Common myeloid progenitor, CD34-positive (primary cell): ENCODE data around the gene ASTN2.

Experiments
- CTCF ChIA-PET: fragments of 350-600 bp; sonication (Branson Sonifier 250); formaldehyde crosslinking; loops from one replicate; lab custom pipeline; 2021; ENCODE audit warnings: antibody characterized with exemption; lab: Charles Lee
- POLR2A ChIA-PET: fragments of 350-600 bp; sonication (Branson Sonifier 250); formaldehyde crosslinking; loops from one replicate; lab custom pipeline; 2021; ENCODE audit warnings: antibody characterized with exemption; lab: Charles Lee
- DNase-seq, 3 donors: peaks; one replicate each; pipeline versions ENCODE4 v3.0.0 to v3.0.0-alpha.2; 2013
- H3K27ac ChIP-seq, 2 experiments: 1 replicate in 1 of 2; 2 replicates in 1 of 2; pipeline ENCODE4 v1.7.0; 2013; ENCODE audit warnings: inconsistent platforms in 2 of 2, low read length in 2 of 2, mild to moderate bottlenecking in 2 of 2, low read depth in 1 of 2, moderate library complexity in 1 of 2; ENCODE audit not compliant: severe bottlenecking in 2 of 2, insufficient read depth in 1 of 2, poor library complexity in 1 of 2
- H3K27me3 ChIP-seq, 5 experiments: replicated peaks in 2 of 5; 1 replicate in 3 of 5; 2 replicates in 2 of 5; pipeline versions ENCODE4 v1.6.1 to v1.7.0; 2013; ENCODE audit warnings: low read length in 4 of 5, mild to moderate bottlenecking in 2 of 5, moderate library complexity in 2 of 5, inconsistent platforms in 1 of 5; ENCODE audit not compliant: insufficient read depth in 5 of 5, control insufficient read depth in 4 of 5
- H3K36me3 ChIP-seq, 4 experiments: 1 replicate in 2 of 4; 2 replicates in 2 of 4; pipeline versions ENCODE4 v1.6.1 to v1.7.0; 2013; ENCODE audit warnings: low read length in 3 of 4, control low read depth in 1 of 4, mild to moderate bottlenecking in 1 of 4; ENCODE audit not compliant: control insufficient read depth in 4 of 4, insufficient read depth in 4 of 4
- H3K4me1 ChIP-seq, 4 experiments: 1 replicate in 3 of 4; 2 replicates in 1 of 4; pipeline versions ENCODE4 v1.6.1 to v1.7.1; 2013; ENCODE audit warnings: low read length in 3 of 4, mild to moderate bottlenecking in 3 of 4, control low read depth in 1 of 4, inconsistent platforms in 1 of 4, moderate library complexity in 1 of 4; ENCODE audit not compliant: control insufficient read depth in 4 of 4, insufficient read depth in 4 of 4; ENCODE audit errors: control extremely low read depth in 1 of 4
- H3K4me3 ChIP-seq, 7 experiments: 1 replicate in 4 of 7; 2 replicates in 3 of 7; pipeline versions ENCODE4 v1.5.1 to v1.7.0; 2013; ENCODE audit warnings: mild to moderate bottlenecking in 7 of 7, low read length in 6 of 7, moderate library complexity in 6 of 7, inconsistent platforms in 2 of 7, low read depth in 2 of 7, control low read depth in 1 of 7; ENCODE audit not compliant: insufficient read depth in 4 of 7, control insufficient read depth in 1 of 7; ENCODE audit errors: extremely low read depth in 1 of 7
- H3K9me3 ChIP-seq, 5 experiments: 1 replicate in 4 of 5; 2 replicates in 1 of 5; pipeline versions ENCODE4 v1.6.1 to v1.7.1; 2013; ENCODE audit warnings: low read length in 4 of 5, mild to moderate bottlenecking in 2 of 5, inconsistent platforms in 1 of 5, low read depth in 1 of 5, moderate library complexity in 1 of 5; ENCODE audit not compliant: control insufficient read depth in 4 of 5, insufficient read depth in 2 of 5; ENCODE audit errors: control extremely low read depth in 1 of 5
- WGBS: methylation state at CpG from one replicate; pipeline ENCODE4 v1.1.5; 2013; ENCODE audit not compliant: insufficient coverage; 5-methylcytosine and 5-hydroxymethylcytosine counted together

Gene ASTN2

DNA sequence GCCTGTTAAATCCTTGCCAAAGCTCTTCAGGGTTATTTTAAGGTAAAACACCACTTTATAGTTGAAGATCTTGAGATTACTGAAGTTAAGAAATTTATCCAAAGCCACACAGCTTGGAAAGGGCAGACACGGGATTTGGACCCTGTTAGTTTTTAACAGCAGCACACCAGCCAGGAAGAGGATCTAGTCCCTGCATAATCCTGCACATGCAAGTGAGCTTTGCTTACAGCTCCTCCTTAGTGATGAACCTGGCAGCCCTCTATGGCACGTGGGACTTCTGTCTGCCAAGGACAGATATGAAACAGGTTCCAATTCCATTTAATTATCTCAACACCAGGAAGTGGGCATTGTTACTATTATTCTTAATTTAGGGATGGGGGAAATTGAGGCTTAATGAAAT, 619.0 kb downstream of the ASTN2 start:
- Histone ChIP-seq H3K4me1 (no peaks in the 10 kb centered on the region), H3K27ac (no peak overlapping the region), H3K27me3 (peaks cover 0 to 5% (median 0%) of the 10 kb centered on the region in 5 experiments), H3K4me3 (no peak overlapping the region), H3K36me3 (no peaks in the 10 kb centered on the region), H3K9me3 (no peaks in the 10 kb centered on the region)
- WGBS = 91% methylated on average over 1 of the region's 2 CpGs
- ChIA-PET CTCF (no interaction called here), POLR2A (no interaction called here)
- DNase-seq = no peak

GRCh38 chr9:116792271-116792670, 622.6 kb downstream of the ASTN2 start:
- Histone ChIP-seq H3K4me3 (no peak overlapping the region), H3K4me1 (no peaks in the 10 kb centered on the region), H3K9me3 (no peaks in the 10 kb centered on the region), H3K27me3 (peaks cover 0 to 1% (median 0%) of the 10 kb centered on the region in 5 experiments), H3K27ac (no peak overlapping the region), H3K36me3 (no peaks in the 10 kb centered on the region)
- CTCF ChIA-PET = no interaction called here
- 97% methylated on average over 5 of the region's 6 CpGs for WGBS
- DNase-seq = no peak
- POLR2A ChIA-PET = interaction anchor here (0.6 kb wide), 1 partner anchor 229 kb away, joined by 3 read pairs; no protein-coding TSS in a partner anchor

DNA sequence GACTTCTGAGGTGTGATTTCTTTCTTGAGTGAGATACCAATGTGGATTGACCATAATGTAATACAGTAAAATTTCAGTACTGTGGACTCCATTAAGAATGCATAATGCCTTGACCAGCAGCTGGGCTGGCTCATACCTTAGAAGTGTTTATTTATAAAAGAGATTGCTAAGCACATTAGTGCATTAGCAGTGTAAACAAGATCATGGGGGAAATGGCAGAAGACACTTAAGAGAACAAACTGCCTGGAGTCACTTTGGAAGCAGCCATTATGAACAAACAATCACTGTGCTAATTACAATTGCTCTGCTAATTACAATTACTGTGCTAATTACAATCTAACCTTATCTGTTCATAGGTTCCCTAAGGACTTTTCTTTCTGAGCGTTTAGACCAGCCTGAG, 623.5 kb downstream of the ASTN2 start:
- Histone ChIP-seq H3K36me3 (no peaks in the 10 kb centered on the region), H3K4me1 (no peaks in the 10 kb centered on the region), H3K4me3 (no peak overlapping the region), H3K27me3 (peaks cover 0 to 1% (median 0%) of the 10 kb centered on the region in 5 experiments), H3K27ac (no peak overlapping the region), H3K9me3 (no peaks in the 10 kb centered on the region)
- WGBS = 82% methylated on average over 1 of the region's 1 CpG
- ChIA-PET CTCF (no interaction called here), POLR2A (no interaction called here)
- no peak for DNase-seq

DNA sequence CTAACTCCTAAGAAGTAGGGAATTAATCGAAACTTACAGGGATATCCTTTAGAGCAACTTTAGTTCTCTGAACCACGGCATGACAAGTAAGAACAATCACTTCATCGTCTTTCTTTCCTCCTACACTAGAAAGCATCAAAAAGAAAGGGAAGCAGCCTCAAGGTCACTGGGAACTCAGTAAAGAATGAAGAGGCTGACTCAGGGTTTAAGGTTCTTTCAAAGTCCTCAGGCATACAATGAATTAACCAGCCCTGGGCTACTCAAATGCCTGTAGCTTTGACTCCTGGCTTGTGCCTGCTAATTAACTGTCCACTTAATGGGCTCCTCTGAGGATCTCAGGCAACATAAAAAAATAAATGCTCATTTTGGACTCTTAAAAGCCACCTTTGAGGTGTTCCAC, 625.8 kb downstream of the ASTN2 start:
- CTCF ChIA-PET = no interaction called here

GRCh38 chr9:116786737-116787136, 628.1 kb downstream of the ASTN2 start:
- H3K36me3 ChIP-seq = no peaks in the 10 kb centered on the region
- peaks cover 0 to 7% (median 0%) of the 10 kb centered on the region in 5 experiments for H3K27me3 ChIP-seq
- DNase-seq = no peak
- H3K4me3 ChIP-seq = no peak overlapping the region
- WGBS = no CpG with 5 or more reads among the region's 2 CpGs
- no peaks in the 10 kb centered on the region for H3K9me3 ChIP-seq
- CTCF ChIA-PET = no interaction called here
- no peaks in the 10 kb centered on the region for H3K4me1 ChIP-seq
- POLR2A ChIA-PET = no interaction called here
- H3K27ac ChIP-seq = no peak overlapping the region

More for the DNA sequence above, 625.8 kb downstream of the ASTN2 start:
- WGBS = no CpG with 5 or more reads among the region's 3 CpGs
- no peaks in the 10 kb centered on the region for H3K9me3 ChIP-seq
- DNase-seq = no peak
- H3K4me3 ChIP-seq = no peak overlapping the region
- H3K36me3 ChIP-seq = no peaks in the 10 kb centered on the region
- H3K4me1 ChIP-seq = no peaks in the 10 kb centered on the region
- no peak overlapping the region for H3K27ac ChIP-seq
- peaks cover 0 to 1% (median 0%) of the 10 kb centered on the region in 5 experiments for H3K27me3 ChIP-seq
- POLR2A ChIA-PET = no interaction called here

DNA sequence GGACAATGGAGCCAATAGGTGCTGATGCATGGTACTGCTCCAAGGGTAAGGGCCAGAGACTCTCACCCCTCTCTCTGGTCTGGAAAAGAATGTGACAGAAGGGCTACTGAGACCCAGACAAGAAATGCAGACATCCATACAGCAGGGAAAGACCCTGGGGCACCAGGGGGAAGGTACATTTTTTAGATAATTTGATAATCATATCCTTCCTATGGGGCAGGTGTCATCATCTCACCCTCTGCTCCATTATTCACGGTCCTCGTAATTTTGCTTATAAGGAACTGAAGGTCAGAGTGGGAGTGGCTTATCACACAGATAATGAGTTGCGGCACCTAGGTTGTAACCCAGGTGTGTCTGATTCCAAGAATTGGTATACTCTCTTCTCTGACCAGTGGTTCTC, 637.7 kb downstream of the ASTN2 start:
- Histone ChIP-seq H3K4me3 (no peak overlapping the region), H3K27ac (no peak overlapping the region), H3K4me1 (no peaks in the 10 kb centered on the region), H3K27me3 (peaks cover 0 to 8% (median 0%) of the 10 kb centered on the region in 5 experiments), H3K9me3 (peaks cover 0 to 2% (median 0%) of the 10 kb centered on the region in 5 experiments), H3K36me3 (no peaks in the 10 kb centered on the region)
- 100% methylated on average over 3 of the region's 3 CpGs for WGBS
- CTCF ChIA-PET = no interaction called here
- no peak for DNase-seq
- POLR2A ChIA-PET = no interaction called here

GRCh38 chr9:116774421-116775180, 640.3 kb downstream of the ASTN2 start:
- Histone ChIP-seq H3K27ac (no peak overlapping the region), H3K4me1 (no peaks in the 10 kb centered on the region), H3K4me3 (no peak overlapping the region), H3K36me3 (no peaks in the 10 kb centered on the region), H3K27me3 (no peaks in the 10 kb centered on the region), H3K9me3 (peaks cover 0 to 2% (median 0%) of the 10 kb centered on the region in 5 experiments)
- WGBS = 83% methylated on average over 4 of the region's 4 CpGs
- ChIA-PET POLR2A (no interaction called here), CTCF (no interaction called here)
- DNase-seq = no peak
